H9 (cell line): Measurements from ENCODE around the gene FKBP4. TPM values are rescaled to one million over a fixed set of nuclear protein-coding genes. Genes with fewer than 3 reads are reported as not detected.

ENCODE experiments used
- DNase-seq: peaks from one replicate; pipeline ENCODE4 v3.0.0-alpha.2; 2017
- H2AFZ ChIP-seq: one replicate; pipeline ENCODE4 v1.6.1; 2013; ENCODE audit warnings: mild to moderate bottlenecking, low read length, control low read depth, moderate library complexity
- H2AK5ac ChIP-seq: 2 replicates; pipeline ENCODE4 v1.6.1; 2013; ENCODE audit warnings: low read length, control low read depth, mixed read lengths; ENCODE audit not compliant: insufficient read length
- H2BK120ac ChIP-seq: one replicate; pipeline ENCODE4 v1.6.1; 2013; ENCODE audit warnings: low read depth, mild to moderate bottlenecking, low read length, control low read depth, inconsistent platforms; ENCODE audit not compliant: poor library complexity, severe bottlenecking
- H2BK12ac ChIP-seq: 2 replicates; pipeline ENCODE4 v1.6.1; 2013; ENCODE audit warnings: low read length, control low read depth, mixed read lengths, low read depth; ENCODE audit not compliant: insufficient read length
- H2BK15ac ChIP-seq: 2 replicates; pipeline ENCODE4 v1.6.1; 2013; ENCODE audit warnings: low read depth, low read length, control low read depth
- H2BK20ac ChIP-seq: one replicate; pipeline ENCODE4 v1.6.1; 2013; ENCODE audit warnings: low read depth, mild to moderate bottlenecking, low read length, control low read depth, inconsistent platforms; ENCODE audit not compliant: poor library complexity, severe bottlenecking
- H2BK5ac ChIP-seq: 2 replicates; pipeline ENCODE4 v1.6.1; 2013; ENCODE audit warnings: low read length, control low read depth, mixed read lengths; ENCODE audit not compliant: insufficient read length
- H3K14ac ChIP-seq: 2 replicates; pipeline ENCODE4 v1.6.1; 2013; ENCODE audit warnings: low read length, control low read depth; ENCODE audit not compliant: insufficient read depth
- H3K18ac ChIP-seq: 2 replicates; pipeline ENCODE4 v1.6.1; 2013; ENCODE audit warnings: low read depth, mild to moderate bottlenecking, mixed read lengths, low read length, control low read depth; ENCODE audit not compliant: insufficient read length
- H3K23ac ChIP-seq: 2 replicates; pipeline ENCODE4 v1.6.1; 2013; ENCODE audit warnings: low read length, control low read depth, mixed read lengths, low read depth; ENCODE audit not compliant: insufficient read length
- H3K23me2 ChIP-seq: 2 replicates; pipeline ENCODE4 v1.6.1; 2013; ENCODE audit warnings: low read depth, mild to moderate bottlenecking, mixed read lengths, low read length, control low read depth; ENCODE audit not compliant: insufficient read length, poor library complexity, severe bottlenecking
- H3K27ac ChIP-seq: 2 replicates; pipeline ENCODE4 v1.5.1; 2013; ENCODE audit warnings: low read length, control low read depth, mixed read lengths, low read depth; ENCODE audit not compliant: insufficient read length
- H3K27me3 ChIP-seq: 2 replicates; pipeline ENCODE4 v1.6.1; 2013; ENCODE audit warnings: low read length, control low read depth, inconsistent platforms; ENCODE audit not compliant: insufficient read depth
- H3K4ac ChIP-seq: 2 replicates; pipeline ENCODE4 v1.6.1; 2013; ENCODE audit warnings: low read depth, mild to moderate bottlenecking, control low read depth, inconsistent platforms, low read length, moderate library complexity
- H3K4me1 ChIP-seq: 2 replicates; pipeline ENCODE4 v1.6.1; 2013; ENCODE audit warnings: low read length, control low read depth, inconsistent platforms; ENCODE audit not compliant: insufficient read depth
- H3K4me2 ChIP-seq: 2 replicates; pipeline ENCODE4 v1.6.1; 2013; ENCODE audit warnings: low read length, control low read depth, mixed read lengths; ENCODE audit not compliant: insufficient read length, insufficient read depth
- H3K56ac ChIP-seq: 2 replicates; pipeline ENCODE4 v1.6.1; 2013; ENCODE audit warnings: low read depth, mild to moderate bottlenecking, mixed read lengths, low read length, control low read depth; ENCODE audit not compliant: insufficient read length
- H3K79me1 ChIP-seq: 2 replicates; pipeline ENCODE4 v1.6.1; 2013; ENCODE audit warnings: low read depth, mild to moderate bottlenecking, moderate library complexity, low read length, control low read depth, inconsistent platforms; ENCODE audit not compliant: insufficient read depth, poor library complexity, severe bottlenecking
- H3K79me2 ChIP-seq: 2 replicates; pipeline ENCODE4 v1.6.1; 2013; ENCODE audit warnings: low read length, control low read depth, inconsistent platforms; ENCODE audit not compliant: insufficient read depth
- H3K9ac ChIP-seq: 2 replicates; pipeline ENCODE4 v1.6.1; 2013; ENCODE audit warnings: low read length, control low read depth, mixed read lengths; ENCODE audit not compliant: insufficient read length; ENCODE audit errors: extremely low read depth
- H3K9me3 ChIP-seq: one replicate; pipeline ENCODE4 v1.6.1; 2013; ENCODE audit warnings: low read depth, low read length, inconsistent platforms; ENCODE audit not compliant: control insufficient read depth
- H3T11ph ChIP-seq: one replicate; pipeline ENCODE4 v1.6.1; 2013; ENCODE audit warnings: mild to moderate bottlenecking, low read length, control low read depth, inconsistent platforms
- H4K20me1 ChIP-seq: one replicate; pipeline ENCODE4 v1.6.1; 2013; ENCODE audit not compliant: control insufficient read depth, insufficient read length, insufficient read depth
- H4K5ac ChIP-seq: 2 replicates; pipeline ENCODE4 v1.6.1; 2013; ENCODE audit warnings: low read depth, mild to moderate bottlenecking, mixed read lengths, low read length, control low read depth; ENCODE audit not compliant: insufficient read length
- H4K8ac ChIP-seq: replicated peaks from 2 replicates; pipeline ENCODE4 v1.6.1; 2013; ENCODE audit warnings: low read length, control low read depth, mixed read lengths, low read depth; ENCODE audit not compliant: insufficient read length
- H4K91ac ChIP-seq: 2 replicates; pipeline ENCODE4 v1.6.1; 2013; ENCODE audit warnings: low read depth, mild to moderate bottlenecking, moderate library complexity, mixed read lengths, low read length, control low read depth; ENCODE audit not compliant: insufficient read length
- H3K27ac Mint-ChIP-seq, 3 experiments: 2 replicates in 2 of 3; 3 replicates in 1 of 3; pipeline ENCODE4 v1.8.0; 2020 to 2021; ENCODE audit warnings: mixed read lengths in 3 of 3, mild to moderate bottlenecking in 1 of 3, moderate library complexity in 1 of 3
- H3K27me3 Mint-ChIP-seq: 2 replicates; pipeline ENCODE4 v1.8.0; 2021; ENCODE audit warnings: low read depth, mild to moderate bottlenecking, moderate library complexity, mixed read lengths
- H3K36me3 Mint-ChIP-seq, 3 experiments: 2 replicates in 2 of 3; 3 replicates in 1 of 3; pipeline ENCODE4 v1.8.0; 2020 to 2021; ENCODE audit warnings: low read depth in 3 of 3, mixed read lengths in 3 of 3; ENCODE audit not compliant: insufficient read depth in 1 of 3
- H3K4me1 Mint-ChIP-seq, 2 experiments: 2 replicates each; pipeline ENCODE4 v1.8.0; 2020; ENCODE audit warnings: mixed read lengths in 2 of 2
- H3K4me3 Mint-ChIP-seq, 2 experiments: 2 replicates in 1 of 2; 3 replicates in 1 of 2; pipeline ENCODE4 v1.8.0; 2020 to 2021; ENCODE audit warnings: mild to moderate bottlenecking in 2 of 2, mixed read lengths in 2 of 2, moderate library complexity in 1 of 2
- H3K9me3 Mint-ChIP-seq, 2 experiments: 2 replicates in 1 of 2; 3 replicates in 1 of 2; pipeline ENCODE4 v1.8.0; 2020; ENCODE audit warnings: mild to moderate bottlenecking in 2 of 2, mixed read lengths in 2 of 2, moderate library complexity in 1 of 2
- CTCF ChIP-seq: fragments of 200-600 bp; sonication (generic); conservative IDR thresholded peaks from 3 replicates; pipeline ENCODE4 v1.8.0; 2021; ENCODE audit warnings: antibody characterized with exemption, mild to moderate bottlenecking
- WGBS: extraction: QIAGEN DNeasy Blood & Tissue Kit; methylation state at CpG from one replicate; pipeline ENCODE4 v1.1.7; 2013; ENCODE audit warnings: missing lambda C conversion rate, low lambda C conversion rate, mixed read lengths; ENCODE audit not compliant: insufficient read length; ENCODE audit errors: extremely low coverage; 5-methylcytosine and 5-hydroxymethylcytosine counted together
- total RNA-seq: library from RNA; stranded (reverse); gene quantifications from 2 replicates; pipeline ENCODE4 v1.2.1, GENCODE V29; 2021

FKBP4 gene
- total RNA-seq, 1 experiment from 2014 or later: 221 TPM

GRCh38 chr12:2752676-2753371 is 41.9 kb upstream of the FKBP4 start:
- Histone ChIP-seq H2BK20ac (no peak overlapping the region), H2AFZ (no peak overlapping the region), H3K79me2 (no peaks in the 10 kb centered on the region), H4K8ac (no peak overlapping the region), H2BK15ac (no peak overlapping the region), H3K56ac (no peak overlapping the region), H2BK120ac (no peak overlapping the region), H3K4ac (no peak overlapping the region), H3K4me2 (peak overlapping the region; percentile 22), H3K23ac (no peak overlapping the region), H4K5ac (no peak overlapping the region), H4K20me1 (no peaks in the 10 kb centered on the region), H3K27ac (no peak overlapping the region), H3K23me2 (no peaks in the 10 kb centered on the region), H3K4me1 (peaks cover 19% of the 10 kb centered on the region; the same call in 1 of the 2 replicates), H3K27me3 (no peaks in the 10 kb centered on the region; the same call in 1 of the 2 replicates), H3K14ac (no peak overlapping the region), H4K91ac (no peak overlapping the region), H3K79me1 (no peaks in the 10 kb centered on the region), H3K18ac (no peak overlapping the region), H3T11ph (no peak overlapping the region), H2BK5ac (no peak overlapping the region), H2BK12ac (no peak overlapping the region), H2AK5ac (no peak overlapping the region), H3K9ac (no peak overlapping the region), H3K9me3 (no peaks in the 10 kb centered on the region)
- peaks cover 57 to 64% of the 10 kb centered on the region in 2 experiments for H3K4me1 Mint-ChIP-seq
- no peaks in the 10 kb centered on the region for H3K36me3 Mint-ChIP-seq
- peaks cover 26% of the 10 kb centered on the region for H3K27me3 Mint-ChIP-seq
- peak; percentile 96 for DNase-seq
- WGBS: no CpG with 5 or more reads among the region's 58 CpGs
- H3K9me3 Mint-ChIP-seq: peaks cover 1 to 5% of the 10 kb centered on the region in 2 experiments
- TF ChIP-seq CTCF: 0 out of 3 replicates have a peak, but pooled peaks have one; percentile 14
- H3K27ac Mint-ChIP-seq: no peak overlapping the region
- H3K4me3 Mint-ChIP-seq: peak overlapping the region; percentile 27 to 67; a peak in 3 of 5 replicates
